A549 (cell line): Measurements from ENCODE around the gene PLCH1.

ENCODE experiments used
- CHD2 ChIP-seq: fragments of 150-350 bp; IDR thresholded peaks from 2 replicates; pipeline ENCODE4 v1.6.1; 2014; ENCODE audit warnings: low read length; ENCODE audit not compliant: partially characterized antibody
- JUN ChIP-seq, 2 experiments: fragments of >200 bp; sonication (Bioruptor Twin); formaldehyde crosslinking; IDR thresholded peaks; 2 replicates in 1 of 2; 3 replicates in 1 of 2; pipeline ENCODE4 v1.6.1; 2016 to 2017
- NR3C1 ChIP-seq: fragments of >200 bp; sonication (Bioruptor Twin); formaldehyde crosslinking; IDR thresholded peaks from 3 replicates; pipeline ENCODE4 v1.6.1; 2017
- POLR2A ChIP-seq: IDR thresholded peaks from 2 replicates; pipeline ENCODE4 v1.6.1; 2012; ENCODE audit warnings: mild to moderate bottlenecking, low read length

GRCh38 chr3:155435821-155436220, 309.1 kb downstream of the PLCH1 start:
- TF ChIP-seq CHD2 = no peak
- no peak for TF ChIP-seq NR3C1
- no peak for TF ChIP-seq JUN (IDR thresholded peaks at IDR 0.05)
- TF ChIP-seq POLR2A = no peak
